ENCODE data around the gene DIS3L2.
A peak's percentile ranks its signal among the peaks of the same experiment; 100 is the strongest.
"Not testable (repeated sequence)": the region's sequence is repeated elsewhere in the genome, so short reads cannot be mapped to it uniquely, and the experiment has no call there.

The DIS3L2 gene

GRCh38 chr2:232313645-232314044, 352.1 kb downstream of the DIS3L2 start:
- DNase-seq, result not testable (repeated sequence)

GRCh38 chr2:232315049-232315922, 353.8 kb downstream of the DIS3L2 start:
- peak; percentile 34 to 75 (median 54) for DNase-seq

- DNase-seq, result no peak
Observed at GRCh38 chr2:232315923-232316299, 354.4 kb downstream of the DIS3L2 start.

GRCh38 chr2:232316461-232317330, 355.2 kb downstream of the DIS3L2 start:
- no peak for DNase-seq

- no peak for DNase-seq
Observed at GRCh38 chr2:232318169-232318855, 356.8 kb downstream of the DIS3L2 start.

GRCh38 chr2:232319067-232319802, 357.7 kb downstream of the DIS3L2 start:
- DNase-seq, result no peak

- DNase-seq, result peak in 1 of 6 experiments; percentile 37
Observed at GRCh38 chr2:232319803-232320442, 358.4 kb downstream of the DIS3L2 start.

- DNase-seq, result no peak
Observed at GRCh38 chr2:232320443-232320803, 358.9 kb downstream of the DIS3L2 start.

- DNase-seq, result peak; percentile 24 to 50 (median 33)
Observed at GRCh38 chr2:232321156-232321816, 359.8 kb downstream of the DIS3L2 start.

- no peak for DNase-seq
Observed at GRCh38 chr2:232321817-232322559, 360.5 kb downstream of the DIS3L2 start.

GRCh38 chr2:232322560-232323327, 361.2 kb downstream of the DIS3L2 start:
- peak in 2 of 6 experiments; percentile 29 to 30 for DNase-seq

GRCh38 chr2:232323328-232323650, 361.8 kb downstream of the DIS3L2 start:
- no peak for DNase-seq

- not testable (repeated sequence) for DNase-seq
Observed at GRCh38 chr2:232323967-232324366, 362.5 kb downstream of the DIS3L2 start.

- DNase-seq, result no peak
Observed at GRCh38 chr2:232324778-232325177, 363.3 kb downstream of the DIS3L2 start.

- peak in 5 of 6 experiments; percentile 7 to 62 (median 47) for DNase-seq
Observed at GRCh38 chr2:232325324-232326273, 364.1 kb downstream of the DIS3L2 start.

GRCh38 chr2:232326274-232327104, 365.0 kb downstream of the DIS3L2 start:
- peak in 1 of 6 experiments; percentile 37 for DNase-seq

All from stimulated activated naive CD4-positive, alpha-beta T cell (primary cell).